IPS-18c (cell line): ENCODE measurements around the gene GTPBP10.
"Not testable (repeated sequence)": the region's sequence is repeated elsewhere in the genome, so short reads cannot be mapped to it uniquely, and the experiment has no call there.

Source experiments
- H3K4me3 ChIP-seq: 2 replicates; pipeline ENCODE4 v1.7.0; 2013; ENCODE audit warnings: low read depth, mild to moderate bottlenecking, low read length, moderate library complexity; ENCODE audit not compliant: insufficient read depth
- H3K9me3 ChIP-seq: one replicate; pipeline ENCODE4 v1.6.1; 2013; ENCODE audit warnings: mild to moderate bottlenecking, low read length, moderate library complexity; ENCODE audit not compliant: control insufficient read depth, insufficient read depth

GTPBP10 gene

GRCh38 chr7:90346336-90347125, at the start of gene GTPBP10:
Gene GTPBP10, plus strand, starts transcription at chr7:90346716. Its CDS starts 26 bp downstream, at chr7:90346742.
- peak within 1 kb of the TSS; percentile 99 for H3K4me3 ChIP-seq
- H3K9me3 ChIP-seq, result peaks cover 3% of the 10 kb centered on the region

- Histone ChIP-seq H3K9me3 (no peaks in the 10 kb centered on the region), H3K4me3 (no peak overlapping the region)
These were observed 48.1 kb upstream of the GTPBP10 start for GRCh38 chr7:90298145-90299038.

- no peak overlapping the region for H3K4me3 ChIP-seq
- H3K9me3 ChIP-seq, result no peaks in the 10 kb centered on the region
These were observed 43.3 kb upstream of the GTPBP10 start for GRCh38 chr7:90303241-90303640.

- Histone ChIP-seq H3K9me3 (no peaks in the 10 kb centered on the region), H3K4me3 (no peak overlapping the region)
These were observed 36.6 kb upstream of the GTPBP10 start for GRCh38 chr7:90309872-90310271.

- Histone ChIP-seq H3K9me3 (no peaks in the 10 kb centered on the region), H3K4me3 (no peak overlapping the region)
These were observed 35.3 kb upstream of the GTPBP10 start for GRCh38 chr7:90311175-90311574.

GRCh38 chr7:90312745-90313144, 33.8 kb upstream of the GTPBP10 start:
- Histone ChIP-seq H3K4me3 (no peak overlapping the region), H3K9me3 (no peaks in the 10 kb centered on the region)

- H3K9me3 ChIP-seq, result no peaks in the 10 kb centered on the region
- no peak overlapping the region for H3K4me3 ChIP-seq
These were observed 32.6 kb upstream of the GTPBP10 start for GRCh38 chr7:90313907-90314306.

GRCh38 chr7:90320014-90320413, 26.5 kb upstream of the GTPBP10 start:
- H3K4me3 ChIP-seq, result no peak overlapping the region
- H3K9me3 ChIP-seq, result no peaks in the 10 kb centered on the region

- Histone ChIP-seq H3K9me3 (no peaks in the 10 kb centered on the region), H3K4me3 (peak overlapping the region; percentile 52; the same call in 1 of the 2 replicates)
These were observed 26.1 kb upstream of the GTPBP10 start for GRCh38 chr7:90320418-90320800.

- H3K4me3 ChIP-seq, result peak within 1 kb of the TSS; percentile 52
These were observed 25.6 kb upstream of the GTPBP10 start, which contains the start of gene FAM237B for GRCh38 chr7:90320801-90321494. Gene FAM237B, minus strand, starts transcription at chr7:90321304. Its CDS starts 1,556 bp downstream, at chr7:90319748.

GRCh38 chr7:90322837-90323236, 23.7 kb upstream of the GTPBP10 start:
- no peak overlapping the region for H3K4me3 ChIP-seq
- H3K9me3 ChIP-seq, result no peaks in the 10 kb centered on the region

More at GRCh38 chr7:90320801-90321494, 25.6 kb upstream of the GTPBP10 start, which contains the start of gene FAM237B:
- H3K9me3 ChIP-seq, result no peaks in the 10 kb centered on the region

- no peaks in the 10 kb centered on the region for H3K9me3 ChIP-seq
- no peak overlapping the region for H3K4me3 ChIP-seq
These were observed 20.0 kb upstream of the GTPBP10 start for GRCh38 chr7:90326500-90326899.

- Histone ChIP-seq H3K9me3 (no peaks in the 10 kb centered on the region), H3K4me3 (no peak overlapping the region)
These were observed 12.2 kb upstream of the GTPBP10 start for GRCh38 chr7:90334193-90334843.

- H3K9me3 ChIP-seq, result not testable (repeated sequence)
These were observed 11.6 kb upstream of the GTPBP10 start for GRCh38 chr7:90334926-90335325.

GRCh38 chr7:90337106-90337505, 9.4 kb upstream of the GTPBP10 start:
- H3K9me3 ChIP-seq, result no peaks in the 10 kb centered on the region

More at GRCh38 chr7:90334926-90335325, 11.6 kb upstream of the GTPBP10 start:
- H3K4me3 ChIP-seq, result not testable (repeated sequence)

GRCh38 chr7:90345016-90345415, 1.5 kb upstream of the GTPBP10 start:
- Histone ChIP-seq H3K4me3 (no peak overlapping the region), H3K9me3 (peaks cover 3% of the 10 kb centered on the region)

More at GRCh38 chr7:90337106-90337505, 9.4 kb upstream of the GTPBP10 start:
- no peak overlapping the region for H3K4me3 ChIP-seq
